Activated T-helper 17 cell treated with anti-CD3 and anti-CD28 coated beads, Interleukin-2, amount 50 U/mL, for 72 hours (primary cell): ENCODE results near the gene CBX2. TPM values are rescaled to one million over a fixed set of nuclear protein-coding genes. Genes with fewer than 3 reads are reported as not detected.
"Not testable (repeated sequence)": the region's sequence is repeated elsewhere in the genome, so short reads cannot be mapped to it uniquely, and the experiment has no call there.

Experiments
- ATAC-seq: fragments of 150-1000 bp; cut with Tn5 transposase; replicated peaks from 2 replicates; pipeline ENCODE4 v1.10.0; 2021; ENCODE audit warnings: mild to moderate bottlenecking, moderate library complexity
- H3K27ac Mint-ChIP-seq: one replicate; pipeline ENCODE4 v1.8.0; 2022; ENCODE audit warnings: mixed read lengths
- H3K27me3 Mint-ChIP-seq: one replicate; pipeline ENCODE4 v1.8.0; 2022; ENCODE audit warnings: mixed read lengths
- H3K36me3 Mint-ChIP-seq: one replicate; pipeline ENCODE4 v1.8.0; 2022; ENCODE audit warnings: low read depth, mild to moderate bottlenecking, mixed read lengths
- H3K4me1 Mint-ChIP-seq: one replicate; pipeline ENCODE4 v1.8.0; 2022; ENCODE audit warnings: mixed read lengths
- H3K4me3 Mint-ChIP-seq: one replicate; pipeline ENCODE4 v1.8.0; 2022; ENCODE audit warnings: mild to moderate bottlenecking, mixed read lengths
- H3K9me3 Mint-ChIP-seq: one replicate; pipeline ENCODE4 v1.8.0; 2022; ENCODE audit warnings: mixed read lengths
- total RNA-seq, 2 donors: library from RNA; stranded (reverse); gene quantifications; one replicate each; pipeline ENCODE4 v1.2.3, GENCODE V29; 2022

Gene CBX2
- total RNA-seq, 2 donors from 2014 or later = 0.50 to 1.6 TPM

DNA sequence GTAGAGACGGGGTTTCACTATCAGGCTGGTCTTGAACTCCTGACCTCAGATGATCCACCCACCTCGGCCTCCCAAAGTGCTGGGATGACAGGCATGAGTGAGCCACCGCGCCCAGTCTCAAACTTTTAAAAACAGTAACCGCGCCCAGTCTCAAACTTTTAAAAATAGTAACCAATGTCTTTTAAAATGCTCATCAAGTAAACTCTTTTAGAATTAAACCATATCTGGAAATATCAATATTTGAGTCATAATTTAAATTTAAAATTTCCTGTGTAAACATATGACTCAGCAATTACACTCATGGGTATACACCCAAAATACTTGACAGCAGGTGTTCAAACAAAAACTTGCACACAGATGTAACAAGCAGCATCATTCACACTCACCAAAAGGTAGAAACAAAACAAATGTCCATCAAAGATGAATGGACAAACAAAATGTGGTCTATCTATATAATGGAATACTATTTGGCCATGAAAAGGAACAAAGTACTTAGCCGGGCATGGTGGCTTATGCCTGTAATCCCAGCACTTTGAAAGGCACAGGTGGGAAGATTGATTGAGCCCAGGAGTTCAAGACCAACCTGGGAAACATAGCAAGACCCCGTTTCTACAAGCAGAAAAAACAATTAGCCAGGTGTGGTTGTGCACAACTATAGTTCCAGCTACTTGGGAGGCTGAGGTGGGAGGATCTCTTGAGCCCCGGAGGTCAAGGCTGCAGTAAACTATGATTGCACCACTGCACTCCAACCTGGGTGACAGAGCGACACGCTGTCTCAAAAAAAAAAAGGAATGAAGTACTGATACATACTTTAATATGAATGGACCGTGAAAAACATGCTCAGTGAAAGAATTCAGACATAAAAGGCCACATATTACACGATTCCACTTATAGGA lies 27.1 kb upstream of the CBX2 start:
- no peak for ATAC-seq
- Mint-ChIP-seq H3K36me3 (no peaks in the 10 kb centered on the region), H3K4me1 (no peaks in the 10 kb centered on the region), H3K4me3 (no peak overlapping the region), H3K9me3 (no peaks in the 10 kb centered on the region), H3K27ac (no peak overlapping the region), H3K27me3 (peaks cover 30% of the 10 kb centered on the region)

DNA sequence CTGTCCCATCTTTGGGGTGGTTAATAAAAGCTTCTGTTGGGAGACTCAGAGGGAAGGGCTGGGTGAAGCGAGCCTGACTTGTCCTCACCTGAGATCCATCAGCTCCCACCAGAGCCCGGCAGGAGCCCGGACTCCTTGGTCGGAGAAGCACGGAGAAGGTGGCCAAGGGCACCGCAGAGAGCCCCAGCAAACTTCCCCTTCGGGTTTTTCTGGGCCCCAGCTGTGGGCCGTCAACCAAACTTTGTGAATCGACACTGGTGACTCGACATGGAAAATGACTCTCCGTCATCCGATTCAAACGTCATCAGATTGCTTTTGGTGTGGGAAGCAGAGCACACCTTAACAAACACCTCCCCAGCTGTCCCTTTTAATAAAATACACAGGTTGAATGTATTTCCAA lies 25.8 kb upstream of the CBX2 start:
- Mint-ChIP-seq H3K36me3 (no peaks in the 10 kb centered on the region), H3K27ac (no peak overlapping the region), H3K9me3 (no peaks in the 10 kb centered on the region), H3K4me1 (no peaks in the 10 kb centered on the region), H3K4me3 (no peak overlapping the region), H3K27me3 (peaks cover 27% of the 10 kb centered on the region)
- peak; percentile 81 for ATAC-seq

DNA sequence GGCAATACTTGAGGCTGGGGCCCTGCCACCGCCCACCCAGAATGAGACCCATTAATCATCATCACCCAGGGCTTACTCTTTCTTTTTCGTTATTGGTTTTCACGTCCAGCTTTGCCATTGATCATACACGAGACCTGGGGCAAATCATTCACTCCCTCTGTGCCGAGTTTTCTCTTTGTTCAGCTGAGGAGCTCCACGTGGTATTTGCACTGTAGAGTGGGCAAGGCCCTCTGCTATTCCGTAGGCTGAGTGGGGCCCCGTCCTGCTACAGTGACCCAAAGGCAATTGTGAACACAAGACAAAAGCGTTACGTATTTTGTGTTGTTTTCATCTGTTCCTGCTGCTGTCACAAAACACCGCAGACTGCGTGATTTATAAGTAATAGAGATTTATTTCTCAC lies 23.6 kb upstream of the CBX2 start:
- Mint-ChIP-seq H3K4me3 (no peak overlapping the region), H3K27ac (no peak overlapping the region), H3K36me3 (no peaks in the 10 kb centered on the region), H3K4me1 (no peaks in the 10 kb centered on the region), H3K9me3 (no peaks in the 10 kb centered on the region), H3K27me3 (peaks cover 28% of the 10 kb centered on the region)
- no peak for ATAC-seq

DNA sequence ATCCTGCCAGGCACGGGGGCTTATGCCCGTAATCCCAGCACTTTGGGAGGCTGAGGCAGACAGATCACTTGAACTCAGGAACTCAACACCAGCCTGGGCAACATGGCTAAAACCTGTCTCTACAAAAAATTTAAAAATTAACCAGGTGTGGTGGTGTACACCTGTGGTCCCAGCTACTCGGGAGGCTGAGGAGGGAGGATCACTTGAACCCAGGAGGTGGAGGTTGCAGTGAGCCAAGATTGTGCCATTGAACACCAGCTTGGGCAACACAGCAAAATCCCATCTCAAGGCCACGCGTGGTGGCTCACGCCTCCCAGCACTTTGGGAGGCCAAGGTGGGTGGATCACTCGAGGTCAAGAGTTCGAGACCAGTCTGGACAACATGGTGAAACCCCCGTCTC lies 23.0 kb upstream of the CBX2 start:
- ATAC-seq, H3K4me3 Mint-ChIP-seq, H3K36me3 Mint-ChIP-seq, H3K27ac Mint-ChIP-seq, H3K9me3 Mint-ChIP-seq, H3K4me1 Mint-ChIP-seq: not testable (repeated sequence)
- H3K27me3 Mint-ChIP-seq = peaks cover 23% of the 10 kb centered on the region

DNA sequence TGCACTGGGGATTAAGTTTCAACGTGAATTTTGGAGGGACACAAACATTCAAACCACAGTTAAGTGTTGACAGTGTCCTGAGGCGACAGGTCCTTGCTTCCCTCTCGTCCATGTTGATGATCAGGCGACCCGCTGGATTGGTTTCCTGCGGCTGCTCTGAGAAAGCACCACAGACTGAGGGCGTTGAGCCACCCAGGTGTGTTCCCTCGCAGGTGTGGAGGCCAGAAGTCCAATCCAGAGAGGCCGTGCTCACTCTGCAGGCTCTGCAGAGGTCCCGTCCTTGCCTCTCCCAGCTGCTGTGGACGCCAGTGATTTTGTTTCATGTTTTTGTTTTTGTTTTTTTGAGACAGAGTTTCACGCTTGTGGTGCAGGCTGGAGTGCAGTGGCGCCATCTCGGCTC lies 22.4 kb upstream of the CBX2 start:
- H3K4me3 Mint-ChIP-seq = no peak overlapping the region
- H3K27ac Mint-ChIP-seq = no peak overlapping the region
- ATAC-seq = no peak
- no peaks in the 10 kb centered on the region for H3K4me1 Mint-ChIP-seq
- H3K9me3 Mint-ChIP-seq = no peaks in the 10 kb centered on the region
- no peaks in the 10 kb centered on the region for H3K36me3 Mint-ChIP-seq
- peaks cover 22% of the 10 kb centered on the region for H3K27me3 Mint-ChIP-seq

DNA sequence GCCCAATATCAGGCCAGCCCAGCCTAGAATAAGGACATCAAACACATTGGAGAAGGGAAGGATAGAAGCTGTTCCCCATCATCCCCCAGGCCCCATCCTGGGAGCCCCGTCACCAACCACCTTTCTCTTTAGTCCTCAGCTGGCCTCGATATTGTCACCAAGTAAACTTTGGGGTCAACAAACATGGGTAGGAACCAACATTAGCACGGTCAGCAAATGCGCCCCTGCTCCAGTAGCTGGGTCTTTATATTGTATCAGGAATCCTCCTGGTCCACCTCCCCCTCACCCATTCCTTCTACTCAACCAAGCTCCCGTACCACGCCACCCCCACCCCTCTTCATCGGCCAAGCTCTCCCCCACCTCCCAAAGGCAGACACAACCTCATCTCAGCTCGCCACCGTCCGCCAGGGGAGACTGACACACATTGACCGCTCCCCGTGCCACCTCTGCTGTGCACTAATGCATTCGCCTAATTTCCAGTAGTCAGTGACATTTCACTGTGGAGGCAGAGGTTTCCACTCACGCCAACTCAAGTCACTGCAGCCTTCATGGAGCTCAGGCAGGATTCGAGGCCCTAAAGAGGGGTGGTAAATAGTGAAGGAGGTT lies 20.7 kb upstream of the CBX2 start:
- H3K4me3 Mint-ChIP-seq = no peak overlapping the region
- no peak for ATAC-seq
- no peaks in the 10 kb centered on the region for H3K36me3 Mint-ChIP-seq
- H3K27me3 Mint-ChIP-seq = peaks cover 11% of the 10 kb centered on the region
- H3K27ac Mint-ChIP-seq = no peak overlapping the region
- no peaks in the 10 kb centered on the region for H3K4me1 Mint-ChIP-seq
- H3K9me3 Mint-ChIP-seq = no peaks in the 10 kb centered on the region

DNA sequence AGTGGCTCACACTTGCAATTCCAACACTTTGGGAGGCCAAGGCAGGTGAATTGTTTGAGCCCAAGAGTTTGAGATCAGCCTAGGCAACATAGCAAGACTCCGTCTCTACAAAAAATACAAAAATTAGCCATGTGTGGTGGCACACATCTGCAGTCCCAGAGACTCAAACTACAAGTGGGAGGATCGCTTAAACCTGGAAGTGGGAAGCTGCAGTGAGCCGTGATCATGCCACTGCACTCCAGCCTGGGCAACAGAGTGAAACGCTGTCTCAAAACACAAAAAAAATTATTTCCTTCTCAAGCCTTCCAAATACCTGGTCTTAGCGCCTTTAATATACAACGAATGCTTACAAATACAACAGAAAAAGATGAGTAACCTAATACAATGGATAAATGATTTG lies 19.7 kb upstream of the CBX2 start:
- no peak for ATAC-seq
- Mint-ChIP-seq H3K4me1 (no peaks in the 10 kb centered on the region), H3K27me3 (peaks cover 11% of the 10 kb centered on the region), H3K27ac (no peak overlapping the region), H3K9me3 (no peaks in the 10 kb centered on the region), H3K4me3 (no peak overlapping the region), H3K36me3 (no peaks in the 10 kb centered on the region)

DNA sequence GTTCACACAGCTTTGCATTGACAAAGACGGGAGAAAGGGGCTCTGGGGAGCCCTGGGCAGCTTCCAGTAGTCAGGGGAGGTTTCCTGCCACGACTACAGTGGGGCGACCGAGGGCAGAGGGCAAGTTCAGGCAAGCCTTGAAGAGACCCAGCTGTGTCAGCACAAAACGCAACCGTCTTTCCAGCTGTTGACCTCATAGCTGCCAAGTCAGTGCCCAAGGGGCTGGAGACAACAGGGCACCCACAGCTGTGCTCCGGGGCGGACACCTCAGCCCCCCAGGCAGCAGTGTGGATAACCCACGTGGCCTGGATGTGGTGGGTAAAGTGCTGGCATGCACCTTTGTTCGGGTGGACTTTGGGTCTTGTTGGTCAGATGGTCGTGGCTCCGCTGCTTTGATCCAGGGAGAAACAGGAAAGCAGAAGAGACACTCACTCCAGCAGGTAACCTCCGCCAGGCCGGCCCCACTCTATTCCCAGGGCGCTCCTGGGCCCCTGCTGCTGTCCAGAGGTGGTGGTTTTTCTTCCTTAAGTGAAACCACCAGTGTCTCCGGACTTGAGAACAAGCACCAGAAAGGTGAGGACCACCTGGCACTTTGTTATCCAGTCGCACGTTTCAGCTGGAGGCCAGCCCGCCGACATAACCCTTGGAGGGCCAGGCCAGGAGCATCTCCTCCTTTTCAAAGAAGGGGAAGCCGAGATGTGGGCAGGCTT lies 17.6 kb upstream of the CBX2 start:
- H3K27me3 Mint-ChIP-seq = peaks cover 7% of the 10 kb centered on the region
- H3K9me3 Mint-ChIP-seq = no peaks in the 10 kb centered on the region
- H3K27ac Mint-ChIP-seq = no peak overlapping the region
- no peak for ATAC-seq
- no peaks in the 10 kb centered on the region for H3K36me3 Mint-ChIP-seq
- no peaks in the 10 kb centered on the region for H3K4me1 Mint-ChIP-seq
- no peak overlapping the region for H3K4me3 Mint-ChIP-seq

DNA sequence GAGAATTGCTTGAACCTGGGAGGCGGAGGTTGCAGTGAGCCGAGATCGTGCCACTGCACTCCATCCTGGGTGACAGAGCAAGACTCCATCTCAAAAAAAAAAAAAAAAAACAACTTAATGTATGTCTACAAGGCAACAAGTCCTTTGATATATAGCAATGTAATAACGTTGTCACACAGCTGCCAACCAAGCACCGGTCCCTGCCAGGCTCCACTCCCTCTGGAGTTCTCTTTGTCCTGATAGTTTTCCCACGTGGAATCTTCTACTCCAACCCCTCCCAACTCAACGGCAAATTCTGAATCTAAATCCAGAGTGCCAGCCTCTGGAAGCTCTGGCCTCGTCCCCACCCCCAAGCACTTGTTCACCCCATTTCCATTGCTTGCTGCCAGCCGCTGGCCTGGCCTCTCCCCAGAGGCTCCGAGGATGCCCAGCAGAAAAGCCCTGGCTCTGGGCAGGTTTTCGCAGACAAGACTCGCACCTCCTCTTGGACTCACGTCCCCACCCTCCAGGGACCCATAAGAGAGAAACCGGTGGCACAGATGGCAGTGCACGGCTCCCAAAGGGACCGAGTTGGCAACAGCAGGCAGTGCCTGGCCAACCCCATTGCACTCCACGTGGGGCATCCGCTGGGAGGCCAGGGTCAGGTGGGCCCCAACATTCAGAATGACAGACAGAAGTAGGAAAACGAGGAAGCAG lies 15.9 kb upstream of the CBX2 start:
- Mint-ChIP-seq H3K27ac (no peak overlapping the region), H3K4me1 (no peaks in the 10 kb centered on the region), H3K27me3 (peaks cover 9% of the 10 kb centered on the region), H3K36me3 (no peaks in the 10 kb centered on the region), H3K4me3 (no peak overlapping the region), H3K9me3 (no peaks in the 10 kb centered on the region)
- no peak for ATAC-seq

DNA sequence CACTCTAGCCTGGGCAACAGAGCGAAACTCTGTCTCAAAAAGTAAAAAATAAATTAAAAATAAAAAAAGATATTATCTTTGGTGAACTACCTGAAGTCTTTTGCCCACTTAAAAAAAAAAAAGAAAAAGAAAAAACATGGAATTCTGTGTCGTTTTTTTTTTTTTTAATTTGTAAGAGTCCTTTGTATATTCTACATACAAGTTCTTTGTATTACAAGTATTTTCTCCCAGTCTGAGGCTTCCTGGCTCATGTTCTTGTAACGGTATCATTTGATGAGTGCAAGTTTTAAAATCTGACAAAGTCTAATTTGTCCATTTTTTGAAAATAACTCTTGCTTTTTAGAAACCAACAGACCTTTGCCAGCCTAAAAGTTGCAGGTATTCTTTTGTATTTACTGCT lies 12.2 kb upstream of the CBX2 start:
- Mint-ChIP-seq H3K9me3 (no peaks in the 10 kb centered on the region), H3K4me3 (no peak overlapping the region), H3K27me3 (peaks cover 21% of the 10 kb centered on the region), H3K36me3 (no peaks in the 10 kb centered on the region), H3K27ac (no peak overlapping the region), H3K4me1 (no peaks in the 10 kb centered on the region)
- no peak for ATAC-seq

DNA sequence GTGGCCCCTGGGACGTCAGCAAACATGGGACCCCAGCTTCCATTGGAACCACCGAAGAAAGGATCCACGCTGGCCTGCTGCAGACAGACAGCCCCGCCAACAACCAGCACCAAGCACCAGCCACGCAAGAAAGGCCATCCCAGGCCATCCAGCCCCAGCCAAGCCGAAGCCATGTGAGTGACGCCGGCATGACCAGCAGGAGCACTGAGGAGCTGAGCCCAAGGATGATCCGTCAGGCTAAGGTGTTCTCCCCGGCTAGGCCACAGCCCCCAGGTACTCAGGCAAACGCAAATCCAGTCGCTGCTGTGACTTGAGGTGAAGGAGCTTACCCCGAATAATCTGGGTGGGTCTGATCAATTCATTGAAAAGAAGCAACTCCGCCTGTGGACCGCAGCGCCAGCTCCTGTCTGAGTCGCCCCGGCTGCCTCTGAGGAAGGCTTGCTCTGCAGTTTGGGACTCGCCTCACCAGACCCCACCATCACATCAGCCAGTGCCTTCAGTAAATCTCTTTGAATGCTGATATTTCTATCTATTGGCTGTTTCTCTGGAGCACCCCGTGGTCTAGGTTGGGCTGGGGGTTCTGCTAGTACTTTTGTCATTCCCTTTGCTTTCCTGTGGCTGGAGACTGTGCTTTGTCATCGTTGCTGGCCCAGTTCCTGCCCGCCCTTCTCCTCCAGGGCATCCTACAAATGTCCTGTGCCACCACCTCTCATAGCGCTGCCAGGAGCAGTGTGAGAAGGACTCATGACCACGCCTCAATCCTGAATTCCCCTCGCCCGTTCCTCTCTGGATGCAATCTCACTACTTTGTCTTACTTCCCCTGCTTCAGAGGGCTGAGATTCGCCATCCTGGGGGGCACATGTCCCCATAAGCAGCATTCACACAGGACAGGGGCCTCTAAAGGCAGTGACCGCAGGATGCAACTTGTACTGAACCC lies 8.1 kb upstream of the CBX2 start:
- no peaks in the 10 kb centered on the region for H3K36me3 Mint-ChIP-seq
- H3K9me3 Mint-ChIP-seq = no peaks in the 10 kb centered on the region
- ATAC-seq = no peak
- no peak overlapping the region for H3K4me3 Mint-ChIP-seq
- no peaks in the 10 kb centered on the region for H3K4me1 Mint-ChIP-seq
- H3K27me3 Mint-ChIP-seq = peaks cover 36% of the 10 kb centered on the region
- no peak overlapping the region for H3K27ac Mint-ChIP-seq

DNA sequence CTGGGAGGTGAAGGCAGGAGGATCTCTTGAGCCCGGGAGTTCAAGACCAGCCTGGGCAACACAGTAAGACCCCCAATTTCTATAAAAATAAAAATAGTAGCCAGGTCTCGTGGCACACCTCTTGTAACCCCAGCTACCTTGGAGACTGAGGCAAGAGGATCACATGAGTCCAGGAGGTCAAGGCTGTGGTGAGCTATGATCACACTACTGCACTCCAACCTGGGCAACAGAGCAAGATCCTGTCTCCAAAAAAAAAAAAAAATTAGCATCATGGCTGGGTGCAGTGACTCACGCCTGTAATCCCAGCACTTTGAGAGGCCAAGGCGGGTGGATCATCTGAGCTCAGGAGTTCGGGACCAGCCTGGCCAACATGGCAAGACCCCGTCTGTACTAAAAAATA lies 6.7 kb upstream of the CBX2 start:
- no peak for ATAC-seq
- Mint-ChIP-seq H3K4me1 (no peaks in the 10 kb centered on the region), H3K9me3 (no peaks in the 10 kb centered on the region), H3K27me3 (peaks cover 44% of the 10 kb centered on the region), H3K27ac (no peak overlapping the region), H3K4me3 (no peak overlapping the region), H3K36me3 (no peaks in the 10 kb centered on the region)

DNA sequence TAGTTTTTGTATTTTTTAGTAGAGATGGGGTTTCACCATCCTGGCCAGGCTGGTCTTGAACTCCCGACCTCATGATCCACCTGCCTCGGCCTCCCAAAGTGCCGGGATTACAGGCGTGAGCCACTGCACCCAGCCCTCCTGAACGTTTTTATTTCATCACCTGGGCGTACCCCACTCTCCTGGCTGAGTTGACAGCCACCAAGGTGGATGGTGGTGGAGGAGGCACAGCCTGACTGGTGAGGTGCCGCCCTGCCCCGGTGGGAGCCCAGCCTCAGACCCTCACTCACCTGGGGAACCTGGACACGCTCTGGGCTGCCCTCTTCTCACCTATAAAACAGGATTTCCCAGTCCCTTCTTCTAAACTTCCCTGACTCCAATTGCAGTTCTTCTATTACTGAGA lies 5.2 kb upstream of the CBX2 start:
- peaks cover 46% of the 10 kb centered on the region for H3K27me3 Mint-ChIP-seq
- not testable (repeated sequence) for H3K36me3 Mint-ChIP-seq, H3K4me1 Mint-ChIP-seq, ATAC-seq, H3K4me3 Mint-ChIP-seq, H3K27ac Mint-ChIP-seq, H3K9me3 Mint-ChIP-seq

DNA sequence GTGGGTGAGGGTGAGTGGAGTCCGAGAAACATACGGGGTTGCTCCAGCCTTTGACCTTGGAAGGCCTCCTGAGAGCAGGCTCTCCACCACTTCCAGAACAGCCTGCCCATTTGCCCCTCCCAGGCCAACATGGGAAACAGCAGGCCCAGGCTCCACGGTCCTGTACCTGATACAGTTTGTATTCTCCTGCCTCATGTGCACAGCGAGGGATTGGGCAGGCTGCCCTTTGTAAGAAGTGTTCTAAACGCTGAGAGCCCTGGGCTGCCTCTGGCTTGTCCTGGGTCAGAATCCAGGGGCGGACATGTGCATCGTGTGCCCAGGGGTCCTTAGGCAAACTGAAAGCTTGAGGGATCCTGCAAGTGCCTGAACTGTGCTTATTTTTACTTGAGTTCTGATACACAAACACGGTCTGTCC lies 3.4 kb upstream of the CBX2 start:
- H3K27me3 Mint-ChIP-seq = peaks cover 43% of the 10 kb centered on the region
- ATAC-seq = no peak
- H3K4me1 Mint-ChIP-seq = no peaks in the 10 kb centered on the region
- no peaks in the 10 kb centered on the region for H3K9me3 Mint-ChIP-seq
- no peak overlapping the region for H3K27ac Mint-ChIP-seq
- peaks cover 6% of the 10 kb centered on the region for H3K36me3 Mint-ChIP-seq
- H3K4me3 Mint-ChIP-seq = no peak overlapping the region
